ENCODE data around the gene ARHGAP33.

ARHGAP33 gene

DNA sequence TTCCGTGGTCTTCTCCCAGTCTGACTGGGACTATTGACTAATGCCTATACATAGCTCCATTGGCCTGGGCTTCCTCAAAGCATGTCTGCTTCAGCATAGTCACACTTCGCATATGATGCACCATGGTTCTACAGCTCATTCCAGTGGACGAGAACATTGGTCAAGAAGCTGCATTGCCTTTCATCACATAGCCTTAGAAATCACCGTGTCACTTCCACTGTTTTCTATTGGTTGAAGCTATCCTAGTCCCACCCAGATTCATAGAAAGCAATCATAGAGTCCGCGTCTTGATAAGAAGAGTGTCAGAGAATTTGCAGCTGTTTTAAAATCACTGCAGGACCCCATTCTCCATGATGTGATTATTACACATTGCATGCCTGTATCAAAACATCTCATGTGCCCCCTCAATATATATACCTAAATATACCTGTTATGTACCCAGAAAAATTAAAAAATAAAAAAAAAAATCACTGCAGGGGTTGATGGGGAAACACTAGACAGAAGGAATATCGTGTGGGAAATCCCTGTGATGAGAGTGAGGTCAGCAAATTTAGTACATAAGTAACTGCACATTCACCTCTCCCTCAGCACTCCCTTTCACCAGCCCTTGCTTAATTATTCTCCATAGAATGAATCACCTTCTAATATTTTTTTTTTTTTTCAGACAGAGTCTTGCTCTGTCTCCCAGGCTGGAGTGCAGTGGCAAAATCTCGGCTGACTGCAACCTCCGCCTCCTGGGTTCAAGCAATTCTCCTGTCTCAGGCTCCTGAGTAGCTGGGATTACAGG is 2.2 kb upstream of the ARHGAP33 start:
- no peak for DNase-seq
- no peak overlapping the region for H3K4me3 Mint-ChIP-seq
- no peak for ATAC-seq (replicated peaks)
- H3K27ac Mint-ChIP-seq: no peak overlapping the region
- no peaks in the 10 kb centered on the region for H3K9me3 Mint-ChIP-seq
- H3K27me3 Mint-ChIP-seq: no peaks in the 10 kb centered on the region
- peaks cover 9 to 21% of the 10 kb centered on the region in 2 donors for H3K4me1 Mint-ChIP-seq
- peaks cover 5 to 9% of the 10 kb centered on the region in 2 donors for H3K36me3 Mint-ChIP-seq

DNA sequence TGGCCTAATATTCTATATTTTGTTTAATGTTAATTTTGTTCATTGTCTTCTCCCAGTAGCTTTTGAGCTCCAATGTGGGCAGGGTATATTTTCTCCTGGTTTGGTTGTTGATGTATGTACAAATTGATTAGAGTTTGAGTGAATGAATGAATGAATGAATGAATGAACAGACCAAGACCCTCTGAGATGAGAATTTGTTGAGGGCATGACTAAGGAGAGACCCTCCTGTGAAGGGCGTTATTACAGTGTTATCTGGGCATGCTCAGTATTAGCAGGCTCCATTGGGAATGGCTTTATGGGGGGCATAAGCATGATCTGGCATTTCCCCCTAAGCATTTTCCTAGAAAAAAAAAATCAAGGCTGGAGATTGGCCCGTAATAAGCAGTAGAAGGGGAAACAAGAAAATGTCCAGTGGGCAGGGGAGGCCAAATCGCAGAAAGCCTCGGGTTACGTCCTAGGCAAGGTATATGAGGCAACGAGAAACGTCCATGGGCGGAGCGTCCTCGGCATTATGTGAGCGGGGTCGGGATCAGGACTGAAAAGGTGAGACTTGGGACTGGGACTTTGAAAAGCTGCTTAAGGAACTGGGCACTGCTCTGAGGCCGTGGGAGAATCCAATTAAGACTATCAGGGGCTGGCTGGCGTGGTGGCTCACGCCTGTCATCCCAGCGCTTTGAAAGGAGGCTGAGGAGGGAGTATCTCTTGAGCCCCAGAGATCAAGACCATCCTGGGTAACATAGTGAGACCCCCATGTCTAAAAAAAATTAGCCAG is 904 bp upstream of the ARHGAP33 start:
- no peak overlapping the region for H3K27ac Mint-ChIP-seq

DNA sequence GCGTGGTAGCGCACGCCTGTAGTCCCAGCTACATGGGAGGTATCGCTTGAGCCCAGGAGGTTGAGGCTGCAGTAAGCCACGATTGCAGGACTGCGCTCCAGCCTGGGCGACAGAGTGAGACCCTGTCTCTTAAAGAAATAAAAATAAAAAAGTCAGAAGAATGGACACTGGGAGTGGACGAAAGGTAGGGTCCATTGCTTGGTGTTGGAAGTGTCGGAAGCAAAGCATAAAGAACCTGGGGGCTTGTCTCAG is 392 bp upstream of the ARHGAP33 start:
- Mint-ChIP-seq H3K4me3 (peak overlapping the region; percentile 76 to 81), H3K27me3 (no peaks in the 10 kb centered on the region), H3K4me1 (peaks cover 8 to 13% of the 10 kb centered on the region in 2 donors), H3K27ac (peak overlapping the region; percentile 71), H3K36me3 (no peaks in the 10 kb centered on the region), H3K9me3 (no peaks in the 10 kb centered on the region)
- ATAC-seq (replicated peaks) (peak in 1 of 2 donors; percentile 17), DNase-seq (no peak)

More for the DNA sequence above, 904 bp upstream of the ARHGAP33 start:
- Mint-ChIP-seq H3K4me1 (peaks cover 8 to 13% of the 10 kb centered on the region in 2 donors), H3K27me3 (no peaks in the 10 kb centered on the region), H3K4me3 (peak overlapping the region; percentile 76 to 81), H3K36me3 (no peaks in the 10 kb centered on the region), H3K9me3 (no peaks in the 10 kb centered on the region)
- no peak for DNase-seq
- ATAC-seq (replicated peaks): no peak

DNA sequence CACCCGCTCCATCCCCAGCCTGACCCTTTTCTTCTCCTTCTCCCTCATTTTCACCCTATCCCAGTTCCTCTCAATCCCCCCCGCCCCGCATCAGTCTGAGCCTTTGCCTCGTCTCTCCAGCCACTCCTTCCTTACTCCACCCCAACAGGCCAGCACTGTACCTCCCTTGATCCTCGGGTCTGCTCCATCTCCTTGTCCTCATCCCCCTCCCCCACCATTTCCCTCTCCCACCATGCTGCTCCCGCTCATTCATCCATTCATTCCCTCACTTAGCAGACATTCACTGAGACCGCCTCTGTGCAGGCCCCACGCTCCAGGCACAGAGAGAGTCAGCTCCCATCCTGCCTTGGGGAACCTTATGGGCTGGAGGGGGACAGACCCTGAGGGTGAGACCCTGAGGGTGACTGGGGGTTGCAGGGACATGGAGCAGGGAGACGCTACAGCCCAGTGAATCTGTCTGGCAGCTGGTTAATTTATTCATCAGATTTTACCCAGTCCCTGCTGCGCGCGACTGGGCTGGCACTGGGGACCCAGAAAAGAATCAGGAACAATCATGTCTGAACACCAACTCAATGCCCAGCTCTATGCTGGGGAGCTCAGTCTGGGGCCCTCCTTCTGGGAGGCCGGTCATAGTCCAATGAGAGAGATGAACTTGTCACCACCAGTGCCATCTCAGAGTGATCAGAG is 881 bp downstream of the ARHGAP33 start:
- Mint-ChIP-seq H3K27me3 (no peaks in the 10 kb centered on the region), H3K9me3 (no peaks in the 10 kb centered on the region), H3K27ac (peak overlapping the region; percentile 76)

DNA sequence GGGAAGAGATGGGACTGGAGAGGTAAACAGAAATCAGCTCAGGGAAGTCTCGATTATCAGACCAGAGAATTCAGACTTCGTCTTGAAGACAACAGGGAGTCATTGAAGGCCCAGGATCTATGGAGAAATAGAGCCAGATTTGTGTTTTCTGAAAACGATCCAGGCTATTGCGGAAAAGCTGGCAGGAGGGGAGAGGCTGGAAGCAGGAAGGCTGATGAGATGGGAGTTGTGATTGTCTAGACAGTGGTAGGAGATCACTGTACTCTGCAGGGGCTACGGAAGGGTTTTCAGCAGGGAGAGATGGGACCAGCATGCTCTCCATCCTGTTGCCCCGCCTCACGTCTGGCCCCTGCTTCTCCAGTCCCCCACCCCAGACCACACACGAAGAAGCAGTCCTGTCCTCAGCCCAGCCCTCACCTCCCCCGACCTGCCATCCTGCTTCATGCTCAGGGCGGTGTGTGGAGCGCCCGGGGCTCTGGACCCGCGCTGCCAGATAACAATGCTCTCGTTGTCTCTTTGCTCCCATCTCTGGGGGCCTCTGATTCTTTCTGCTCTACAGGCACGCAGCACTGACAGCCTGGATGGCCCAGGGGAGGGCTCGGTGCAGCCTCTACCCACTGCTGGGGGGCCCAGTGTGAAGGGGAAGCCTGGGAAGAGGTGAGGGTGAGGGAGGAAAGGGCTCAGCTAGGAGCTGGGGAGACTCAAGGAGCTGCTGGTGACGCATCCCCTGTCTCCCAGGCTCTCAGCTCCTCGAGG is 1.9 kb downstream of the ARHGAP33 start:
- Mint-ChIP-seq H3K4me3 (no peak overlapping the region), H3K4me1 (peaks cover 8 to 13% of the 10 kb centered on the region in 2 donors), H3K27me3 (no peaks in the 10 kb centered on the region), H3K27ac (no peak overlapping the region), H3K36me3 (peaks cover 0 to 5% of the 10 kb centered on the region in 2 donors), H3K9me3 (no peaks in the 10 kb centered on the region)
- DNase-seq (no peak), ATAC-seq (replicated peaks) (no peak)

More for the DNA sequence above, 881 bp downstream of the ARHGAP33 start:
- DNase-seq (no peak), ATAC-seq (replicated peaks) (no peak)
- Mint-ChIP-seq H3K4me1 (peaks cover 8 to 13% of the 10 kb centered on the region in 2 donors), H3K4me3 (peak overlapping the region; percentile 76 to 81), H3K36me3 (peaks cover 0 to 2% of the 10 kb centered on the region in 2 donors)

DNA sequence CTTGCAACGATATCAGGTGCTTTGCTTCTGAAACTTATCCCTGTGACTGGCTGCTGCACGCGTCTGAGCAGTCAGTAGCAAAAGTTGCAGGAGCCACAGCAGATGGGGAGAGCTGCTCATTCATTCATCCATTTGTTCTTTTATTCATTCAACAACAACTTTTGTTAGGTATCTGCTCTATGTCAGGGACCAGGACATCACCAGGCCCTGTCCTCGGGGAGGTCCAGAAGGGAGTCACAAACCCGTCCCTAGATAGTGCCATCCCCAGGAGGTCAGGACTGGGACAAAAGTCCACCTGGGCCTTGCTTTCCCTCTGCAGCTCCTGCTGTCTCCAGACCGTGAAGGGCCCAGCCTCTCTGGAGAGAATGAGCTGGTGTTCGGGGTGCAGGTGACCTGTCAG is 2.6 kb downstream of the ARHGAP33 start:
- peaks cover 0 to 5% of the 10 kb centered on the region in 2 donors for H3K36me3 Mint-ChIP-seq
- H3K4me3 Mint-ChIP-seq: no peak overlapping the region
- H3K27ac Mint-ChIP-seq: no peak overlapping the region
- H3K4me1 Mint-ChIP-seq: peaks cover 8 to 13% of the 10 kb centered on the region in 2 donors
- DNase-seq (no peak), ATAC-seq (replicated peaks) (no peak)
- H3K27me3 Mint-ChIP-seq: no peaks in the 10 kb centered on the region
- H3K9me3 Mint-ChIP-seq: no peaks in the 10 kb centered on the region

DNA sequence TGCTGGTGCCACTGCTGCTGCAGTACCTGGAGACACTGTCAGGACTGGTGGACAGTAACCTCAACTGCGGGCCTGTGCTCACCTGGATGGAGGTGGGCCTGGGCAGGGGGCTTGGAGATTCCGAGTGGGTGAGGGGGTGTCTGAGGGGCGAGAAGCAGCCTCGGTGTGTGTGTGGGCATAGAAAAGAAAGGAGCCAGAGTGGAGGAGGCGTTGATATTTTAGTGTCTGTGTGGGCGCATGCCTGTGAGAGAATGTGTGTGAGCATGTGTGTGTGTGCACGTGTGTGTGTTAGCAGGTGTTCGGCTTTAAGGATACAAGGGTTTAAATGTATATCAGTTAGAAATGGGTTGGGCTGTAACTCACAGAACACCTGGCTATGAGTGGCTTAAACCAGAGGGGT is 3.7 kb downstream of the ARHGAP33 start:
- Mint-ChIP-seq H3K4me1 (peaks cover 12 to 15% of the 10 kb centered on the region in 2 donors), H3K27me3 (no peaks in the 10 kb centered on the region), H3K9me3 (no peaks in the 10 kb centered on the region), H3K4me3 (no peak overlapping the region), H3K27ac (no peak overlapping the region), H3K36me3 (peaks cover 0 to 5% of the 10 kb centered on the region in 2 donors)
- ATAC-seq (replicated peaks) (no peak), DNase-seq (no peak)

DNA sequence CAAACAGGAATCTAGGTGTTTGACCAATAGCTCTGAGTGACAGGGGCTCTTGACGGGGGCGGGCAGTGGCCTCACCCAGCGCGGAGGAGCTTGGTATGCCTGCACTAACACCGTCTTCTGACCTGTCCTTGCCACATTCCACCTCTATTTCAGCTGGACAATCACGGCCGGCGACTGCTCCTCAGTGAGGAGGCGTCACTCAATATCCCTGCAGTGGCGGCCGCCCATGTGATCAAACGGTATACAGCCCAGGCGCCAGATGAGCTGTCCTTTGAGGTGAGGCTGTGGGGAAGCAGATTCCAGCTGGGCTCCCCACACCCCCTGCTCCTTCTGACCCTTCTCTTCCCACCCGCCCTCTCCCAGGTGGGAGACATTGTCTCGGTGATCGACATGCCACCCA is 4.7 kb downstream of the ARHGAP33 start:
- Mint-ChIP-seq H3K27ac (no peak overlapping the region), H3K4me3 (no peak overlapping the region), H3K9me3 (no peaks in the 10 kb centered on the region), H3K27me3 (no peaks in the 10 kb centered on the region), H3K4me1 (peaks cover 10 to 12% of the 10 kb centered on the region in 2 donors), H3K36me3 (peaks cover 0 to 5% of the 10 kb centered on the region in 2 donors)
- DNase-seq (no peak), ATAC-seq (replicated peaks) (no peak)

DNA sequence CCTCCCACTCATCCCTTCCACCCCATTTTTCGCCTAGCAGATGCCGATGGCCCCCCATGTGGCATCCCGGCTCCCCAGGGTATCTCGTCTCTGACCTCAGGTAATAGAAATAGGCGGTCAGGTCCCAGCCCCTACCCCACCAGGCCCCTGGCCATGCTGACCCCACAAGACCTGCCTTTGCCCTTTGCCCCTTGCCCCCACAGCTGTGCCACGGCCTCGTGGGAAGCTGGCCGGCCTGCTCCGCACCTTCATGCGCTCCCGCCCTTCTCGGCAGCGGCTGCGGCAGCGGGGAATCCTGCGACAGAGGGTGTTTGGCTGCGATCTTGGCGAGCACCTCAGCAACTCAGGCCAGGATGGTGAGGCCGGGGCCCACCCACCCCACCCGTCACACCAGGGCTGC is 5.4 kb downstream of the ARHGAP33 start:
- H3K4me3 Mint-ChIP-seq: no peak overlapping the region
- no peak for DNase-seq
- ATAC-seq (replicated peaks): no peak
- no peak overlapping the region for H3K27ac Mint-ChIP-seq
- H3K4me1 Mint-ChIP-seq: peaks cover 10 to 12% of the 10 kb centered on the region in 2 donors
- no peaks in the 10 kb centered on the region for H3K9me3 Mint-ChIP-seq
- H3K36me3 Mint-ChIP-seq: peaks cover 0 to 5% of the 10 kb centered on the region in 2 donors
- H3K27me3 Mint-ChIP-seq: no peaks in the 10 kb centered on the region

DNA sequence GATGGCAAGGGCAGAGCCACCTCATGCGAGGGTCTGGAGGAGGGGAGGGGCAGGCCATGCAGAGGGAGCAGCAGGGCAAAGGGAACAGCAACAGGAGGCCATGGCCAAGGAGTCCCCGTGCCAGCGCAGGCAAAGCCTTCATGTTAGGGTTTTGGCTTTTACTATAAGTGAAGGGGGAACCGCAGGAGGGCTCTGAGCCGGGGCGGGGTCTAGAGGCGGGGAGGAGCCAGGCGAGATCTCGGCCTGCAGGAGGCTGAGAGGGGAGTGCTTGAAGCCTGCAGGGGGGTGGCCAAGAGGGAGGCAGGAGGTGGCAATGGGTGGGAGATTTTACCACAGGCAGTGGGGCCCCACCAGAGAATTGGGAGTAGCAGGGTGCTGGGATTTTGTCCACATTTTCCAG is 6.3 kb downstream of the ARHGAP33 start:
- H3K4me1 Mint-ChIP-seq: peaks cover 4% of the 10 kb centered on the region in 2 donors
- no peak for DNase-seq
- H3K27me3 Mint-ChIP-seq: no peaks in the 10 kb centered on the region
- no peak overlapping the region for H3K4me3 Mint-ChIP-seq
- H3K36me3 Mint-ChIP-seq: peaks cover 0 to 5% of the 10 kb centered on the region in 2 donors
- ATAC-seq (replicated peaks): no peak
- H3K27ac Mint-ChIP-seq: no peak overlapping the region
- H3K9me3 Mint-ChIP-seq: no peaks in the 10 kb centered on the region

DNA sequence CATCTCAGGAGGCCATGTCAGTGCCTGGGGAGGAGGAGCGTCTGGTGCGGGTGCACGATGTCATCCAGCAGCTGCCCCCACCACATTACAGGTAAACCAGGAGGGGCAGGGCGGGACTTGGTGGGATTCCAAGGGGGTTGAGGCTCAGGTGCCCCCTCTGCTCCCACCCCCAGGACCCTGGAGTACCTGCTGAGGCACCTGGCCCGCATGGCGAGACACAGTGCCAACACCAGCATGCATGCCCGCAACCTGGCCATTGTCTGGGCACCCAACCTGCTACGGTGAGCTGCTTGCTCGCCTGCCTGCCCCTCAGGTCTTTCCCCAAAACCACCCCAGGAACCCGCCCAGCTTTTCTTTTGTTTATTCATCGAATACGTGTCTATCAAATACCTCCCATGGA is 7.2 kb downstream of the ARHGAP33 start:
- no peak overlapping the region for H3K27ac Mint-ChIP-seq
- DNase-seq (no peak), ATAC-seq (replicated peaks) (no peak)
- H3K27me3 Mint-ChIP-seq: no peaks in the 10 kb centered on the region
- no peaks in the 10 kb centered on the region for H3K9me3 Mint-ChIP-seq
- no peak overlapping the region for H3K4me3 Mint-ChIP-seq
- H3K4me1 Mint-ChIP-seq: peaks cover 2 to 4% of the 10 kb centered on the region in 2 donors
- H3K36me3 Mint-ChIP-seq: peaks cover 0 to 5% of the 10 kb centered on the region in 2 donors

DNA sequence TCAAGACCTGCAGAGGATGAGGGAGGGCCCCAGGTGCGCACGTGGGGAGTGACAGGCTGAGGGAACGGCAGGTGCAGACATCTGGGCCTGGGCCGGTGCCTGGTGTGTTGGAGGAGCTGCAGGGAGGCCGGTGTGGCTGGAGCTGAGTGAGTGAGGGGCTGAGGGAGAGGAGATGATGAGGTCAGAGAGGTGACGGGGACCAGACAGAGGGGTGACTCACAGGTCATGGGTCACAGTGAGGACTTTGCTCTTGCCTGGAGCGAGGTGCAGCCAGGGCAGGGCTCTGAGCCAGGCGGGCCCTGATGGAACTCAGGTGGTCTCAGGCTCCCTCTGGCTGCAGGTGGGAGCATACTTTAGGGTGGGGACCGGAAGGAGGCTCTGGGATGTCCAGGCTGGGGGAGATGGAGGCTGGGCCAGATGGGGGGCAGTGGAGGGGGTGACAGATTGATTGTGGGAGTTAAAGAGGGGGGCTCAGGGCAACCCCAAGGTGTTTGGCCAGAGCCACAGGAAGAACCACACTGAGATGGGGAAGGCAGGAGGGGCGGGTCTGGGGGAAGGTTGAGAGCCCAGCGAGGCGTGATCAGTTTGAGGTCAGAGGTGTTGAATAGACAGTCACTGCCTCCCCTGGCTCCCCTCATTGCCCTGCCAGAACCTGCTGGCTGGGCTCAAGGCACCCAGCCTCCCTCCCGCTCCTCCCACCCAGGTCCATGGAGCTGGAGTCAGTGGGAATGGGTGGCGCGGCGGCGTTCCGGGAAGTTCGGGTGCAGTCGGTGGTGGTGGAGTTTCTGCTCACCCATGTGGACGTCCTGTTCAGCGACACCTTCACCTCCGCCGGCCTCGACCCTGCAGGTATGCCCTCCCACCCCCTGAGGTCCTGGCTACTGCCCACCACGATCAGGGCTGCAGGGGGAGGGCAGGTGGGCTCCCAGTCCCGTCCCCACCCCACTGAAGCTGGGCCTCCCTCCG is 8.4 kb downstream of the ARHGAP33 start:
- ATAC-seq (replicated peaks): no peak
- Mint-ChIP-seq H3K27ac (no peak overlapping the region), H3K27me3 (no peaks in the 10 kb centered on the region), H3K9me3 (no peaks in the 10 kb centered on the region), H3K4me1 (peaks cover 4% of the 10 kb centered on the region in 2 donors), H3K36me3 (peaks cover 0 to 5% of the 10 kb centered on the region in 2 donors), H3K4me3 (no peak overlapping the region)
- DNase-seq: no peak
